T47D (cell line): ENCODE data around the gene GPHA2.

Experiments used
- DNase-seq, 2 experiments: peaks; one replicate each; pipeline versions ENCODE4 v3.0.0 to v3.0.0-alpha.2; 2011 to 2012; ENCODE audit warnings: low read depth in 1 of 2, low spot score in 1 of 2
- JUND ChIP-seq: IDR thresholded peaks from 2 replicates; pipeline ENCODE4 v1.6.1; 2012; ENCODE audit warnings: low read depth
- in situ Hi-C: cut with HindIII; loops from 2 replicates; pipeline ENCODE4 v1.10.0; 2016; ENCODE audit warnings: low sequenced_read_pairs, low pct_unique_long_range_greater_than_20kb

GPHA2 gene

DNA sequence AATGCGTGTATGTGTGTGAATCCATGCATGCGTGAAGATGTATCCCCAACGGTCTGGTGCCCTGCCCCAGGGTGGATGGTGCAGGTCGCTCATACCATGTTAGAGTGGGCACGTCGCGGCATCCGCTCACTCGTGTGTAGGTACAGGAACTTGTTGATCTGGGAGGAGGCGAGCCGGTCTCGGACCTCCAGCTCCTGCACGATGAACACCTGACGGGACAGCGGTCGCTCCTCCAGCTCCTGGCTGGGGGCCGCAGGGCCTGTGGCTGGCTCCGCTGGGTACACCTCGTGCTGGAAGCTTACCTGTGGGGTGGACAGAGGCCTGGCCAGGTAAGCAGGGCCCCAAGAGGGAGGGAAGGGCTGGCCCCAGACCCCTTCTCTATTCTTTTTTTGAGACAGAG, 37.2 kb downstream of the GPHA2 start:
- DNase-seq: no peak
- TF ChIP-seq JUND: no peak
- in situ Hi-C loops: no loop called here

DNA sequence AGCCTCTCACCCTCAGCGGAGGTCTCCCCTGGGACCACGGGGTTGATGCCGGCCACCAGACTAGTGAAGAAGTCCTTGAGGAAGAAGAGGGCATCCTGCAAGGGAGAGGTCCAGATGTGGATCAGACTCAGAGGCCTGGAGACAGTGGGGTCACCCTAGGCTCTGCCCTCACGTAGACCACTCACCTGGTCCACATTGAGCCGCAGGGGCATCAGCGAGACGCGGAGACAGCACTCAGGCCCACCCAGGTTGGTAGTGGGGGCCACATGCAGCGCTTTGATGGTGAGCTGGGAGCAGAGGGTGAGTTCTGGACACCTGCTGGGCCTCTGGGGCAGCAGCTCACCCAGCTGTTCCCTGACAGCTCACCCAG, 37.6 kb downstream of the GPHA2 start:
- no peak for TF ChIP-seq JUND
- in situ Hi-C loops: no loop called here
- no peak for DNase-seq

DNA sequence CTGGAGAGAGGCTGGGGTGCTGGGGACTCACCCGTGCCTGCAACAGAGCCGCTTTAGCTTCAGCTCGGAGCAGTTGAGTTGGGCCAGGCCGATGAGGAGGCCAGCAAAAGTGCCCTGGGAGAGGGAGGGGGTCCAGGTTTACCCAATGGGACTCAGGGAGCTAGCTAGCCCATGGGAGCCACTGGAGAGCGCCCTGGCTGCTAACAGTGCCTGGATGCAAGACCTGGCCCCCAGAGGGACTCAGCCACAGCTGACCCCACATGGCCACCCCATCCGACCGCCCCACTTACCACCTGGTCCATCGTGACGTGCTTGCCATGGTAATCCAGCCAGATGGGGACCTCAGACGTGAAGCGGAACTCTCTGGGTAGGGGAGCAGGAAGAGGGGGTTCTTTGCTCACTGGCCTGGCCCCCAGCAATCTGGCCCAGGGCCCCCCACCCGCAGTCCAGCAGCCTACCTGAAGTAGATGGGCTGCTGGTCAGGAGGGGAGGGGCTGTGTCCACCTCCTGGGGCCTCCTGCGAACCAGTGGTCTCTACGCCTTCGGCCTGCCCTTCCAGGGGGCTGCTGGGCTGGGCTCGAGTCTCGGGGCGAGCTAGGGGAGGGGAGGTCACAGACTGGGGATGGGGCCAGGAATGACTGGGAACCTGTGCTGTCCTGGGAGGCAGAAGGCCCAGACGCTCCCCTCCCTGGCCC, 38.2 kb downstream of the GPHA2 start:
- TF ChIP-seq JUND: no peak
- DNase-seq: no peak

DNA sequence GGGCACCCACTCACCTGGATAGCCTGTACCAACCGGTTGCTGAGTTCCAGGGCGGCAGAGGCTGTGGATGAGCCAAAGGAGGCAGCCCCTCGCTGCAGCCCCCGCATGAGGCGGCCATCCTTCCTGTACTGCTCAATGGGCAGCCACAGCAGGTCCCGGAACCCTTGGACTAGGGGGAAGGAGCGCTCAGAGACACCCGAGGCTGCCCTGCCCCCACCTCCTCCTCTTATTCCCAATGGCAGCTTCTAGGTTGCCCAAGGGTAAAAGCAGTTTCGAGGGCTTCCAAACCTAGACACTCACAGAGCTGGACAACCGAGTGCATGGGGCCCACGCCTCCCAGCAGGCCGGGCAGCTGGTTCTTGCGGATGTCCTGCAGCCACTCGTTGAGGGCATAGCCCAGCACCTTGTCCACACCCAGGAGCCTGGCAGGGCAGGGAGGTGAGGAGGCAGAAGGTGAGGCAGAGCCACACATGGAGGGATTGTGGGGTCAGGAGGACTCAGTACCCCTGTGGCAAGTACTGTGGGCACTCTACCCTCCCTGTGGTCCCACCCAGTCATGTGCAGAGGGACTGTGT, 39.2 kb downstream of the GPHA2 start:
- no peak for DNase-seq
- in situ Hi-C loops: no loop called here
- no peak for TF ChIP-seq JUND

More for the DNA sequence above, 38.2 kb downstream of the GPHA2 start:
- in situ Hi-C loops: no loop called here

DNA sequence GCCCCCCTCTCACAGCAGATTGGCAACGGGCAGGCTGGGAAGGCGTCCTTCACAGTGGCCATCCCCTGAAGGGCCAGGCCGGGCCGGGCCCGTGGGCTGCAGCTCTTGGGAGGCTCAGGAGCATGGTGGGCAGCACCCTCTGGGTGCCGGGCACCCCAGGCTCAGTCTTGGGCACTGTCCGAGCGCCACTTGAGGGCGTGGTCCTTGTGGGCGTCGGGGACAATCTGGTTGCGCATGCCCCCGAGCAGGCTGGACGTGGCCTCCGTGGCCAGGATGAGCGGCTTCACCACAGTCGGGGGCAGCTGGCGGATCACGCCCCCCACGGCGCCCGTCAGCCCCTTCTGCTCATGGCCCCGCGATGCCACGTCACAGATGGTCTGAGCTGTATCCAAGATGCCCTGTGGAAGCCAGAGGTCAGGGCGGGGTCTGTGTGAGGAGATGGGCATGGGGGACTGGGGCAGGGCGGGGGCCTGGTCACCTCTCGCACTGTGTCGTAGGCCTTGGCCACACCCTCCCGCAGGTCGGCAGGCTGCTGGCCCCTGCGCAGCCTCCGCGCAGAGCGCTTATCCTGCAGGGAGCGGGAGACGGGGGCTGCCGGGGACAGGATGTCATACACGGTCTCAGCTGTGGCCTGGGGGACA, 40.8 kb downstream of the GPHA2 start:
- in situ Hi-C loops: no loop called here

DNA sequence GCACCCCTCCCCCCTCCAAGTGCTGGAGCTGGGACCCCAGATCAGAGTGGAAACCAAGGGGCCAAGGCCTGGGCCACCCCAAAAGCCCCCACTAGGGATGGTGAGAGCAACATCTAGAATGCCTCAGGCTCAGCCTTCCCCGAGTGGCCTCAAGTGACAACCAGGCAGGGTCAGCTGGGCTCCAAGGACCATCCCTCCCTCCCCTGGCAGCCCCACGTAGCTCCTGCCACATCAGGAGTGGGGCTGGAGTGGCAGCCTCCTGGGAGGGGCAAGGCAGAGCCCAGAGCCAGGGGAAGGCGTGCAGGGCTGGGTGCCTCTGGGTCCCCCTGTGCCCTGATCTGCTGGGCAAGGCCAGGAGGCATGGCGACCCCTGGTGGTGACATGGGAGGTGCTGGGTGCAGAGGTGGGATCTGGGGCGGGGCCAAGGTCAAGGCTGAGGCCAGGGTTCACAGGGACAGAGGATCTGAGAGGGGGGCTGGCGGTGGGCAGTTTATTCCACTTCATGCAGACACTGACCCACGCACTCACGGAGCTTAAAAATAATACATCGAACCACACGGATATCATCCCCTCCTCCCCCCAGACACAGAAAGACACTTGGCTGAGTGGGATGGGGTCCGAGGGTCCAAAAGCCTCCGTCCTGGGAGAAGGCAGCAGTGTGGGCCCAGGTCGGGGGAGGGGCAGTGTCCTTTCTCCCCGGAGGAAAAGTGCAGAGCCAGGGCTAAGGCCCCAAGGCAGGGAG, 41.5 kb downstream of the GPHA2 start:
- in situ Hi-C loops: no loop called here
- no peak for TF ChIP-seq JUND
- peak; percentile 76 to 85 for DNase-seq

More for the DNA sequence above, 40.8 kb downstream of the GPHA2 start:
- no peak for DNase-seq
- no peak for TF ChIP-seq JUND

DNA sequence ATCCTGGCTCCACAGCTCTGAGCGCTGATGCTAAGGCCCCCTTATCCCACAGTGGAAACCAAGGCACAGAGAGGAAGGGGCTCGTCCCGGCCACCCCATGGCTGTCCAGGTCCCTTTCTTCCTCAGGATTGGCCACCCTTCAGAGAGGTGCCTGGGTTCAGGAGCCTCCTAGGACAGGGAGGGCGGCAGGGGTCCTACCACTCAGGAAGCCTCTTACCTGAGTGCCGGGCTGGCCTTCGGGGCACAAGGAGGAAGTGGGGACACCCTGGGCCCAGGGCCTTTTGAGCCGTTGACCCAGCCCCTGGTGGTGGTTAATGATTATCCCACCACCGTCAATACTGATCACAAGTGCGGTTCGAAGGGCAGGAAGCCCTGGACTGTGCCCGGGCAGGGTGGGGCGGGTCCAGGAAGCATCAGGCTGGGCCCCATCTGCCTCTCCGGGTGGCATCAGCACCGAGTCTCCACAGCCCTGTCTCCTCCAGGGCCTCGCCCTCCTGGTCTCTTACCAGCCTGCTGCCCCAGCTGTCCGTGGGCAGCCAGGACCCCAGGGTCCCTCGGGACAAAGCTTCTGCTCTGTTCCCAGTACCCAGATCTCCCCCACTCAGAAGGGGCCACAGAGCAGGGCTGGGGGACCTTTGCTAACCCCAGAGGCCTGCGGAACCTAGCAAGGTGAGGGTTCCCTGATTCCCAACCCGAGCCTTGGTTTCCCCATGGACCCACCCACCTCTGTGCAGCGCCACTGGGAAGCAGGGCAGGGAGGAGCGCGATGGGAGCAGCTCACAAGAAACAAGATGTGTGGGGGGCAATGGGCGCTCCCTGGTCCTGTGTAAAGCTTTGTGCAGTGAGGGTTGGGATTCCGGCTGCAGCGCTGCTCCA, 42.3 kb downstream of the GPHA2 start:
- TF ChIP-seq JUND: no peak
- DNase-seq: no peak
- in situ Hi-C loops: no loop called here

DNA sequence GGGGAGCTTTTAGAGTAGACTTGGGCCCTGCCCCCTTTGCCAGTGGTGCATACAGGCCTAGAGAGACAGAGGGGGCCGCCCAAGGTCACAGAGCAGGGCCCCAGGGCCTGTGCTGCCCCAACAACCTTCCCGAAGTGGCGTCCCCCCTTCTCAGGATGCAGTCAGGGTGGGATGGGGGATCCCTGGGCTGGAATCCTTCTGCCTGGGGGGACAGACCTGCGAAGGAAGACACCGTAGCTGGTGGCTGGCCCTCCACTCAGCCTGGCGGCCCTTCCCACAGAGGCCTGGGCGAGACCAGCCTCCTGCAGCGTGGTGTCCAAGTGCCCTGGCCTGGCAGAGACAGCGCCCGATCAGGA, 42.9 kb downstream of the GPHA2 start:
- no peak for DNase-seq
- in situ Hi-C loops: no loop called here
- TF ChIP-seq JUND: no peak

DNA sequence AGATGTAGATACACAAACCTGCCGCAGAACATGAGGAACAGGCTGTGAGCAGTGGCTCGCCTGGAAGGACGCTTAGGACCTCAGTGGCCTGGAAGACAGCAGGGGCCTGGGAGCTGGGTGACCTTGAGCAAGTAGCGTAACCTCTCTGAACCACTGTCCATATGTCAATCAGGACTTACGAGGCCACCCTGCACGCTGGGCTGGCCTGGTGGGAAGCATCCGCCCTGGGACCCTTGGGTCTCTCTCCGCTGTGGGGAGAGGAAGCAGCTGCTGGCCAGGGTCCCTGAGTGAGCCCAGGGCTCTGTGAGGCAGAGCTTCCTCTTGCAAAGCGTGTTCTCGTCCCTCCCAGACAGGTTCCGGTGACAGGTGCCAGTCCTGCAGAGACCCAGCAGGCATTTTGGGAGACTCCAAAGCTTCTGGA, 43.3 kb downstream of the GPHA2 start:
- in situ Hi-C loops: no loop called here
- no peak for TF ChIP-seq JUND
- no peak for DNase-seq

DNA sequence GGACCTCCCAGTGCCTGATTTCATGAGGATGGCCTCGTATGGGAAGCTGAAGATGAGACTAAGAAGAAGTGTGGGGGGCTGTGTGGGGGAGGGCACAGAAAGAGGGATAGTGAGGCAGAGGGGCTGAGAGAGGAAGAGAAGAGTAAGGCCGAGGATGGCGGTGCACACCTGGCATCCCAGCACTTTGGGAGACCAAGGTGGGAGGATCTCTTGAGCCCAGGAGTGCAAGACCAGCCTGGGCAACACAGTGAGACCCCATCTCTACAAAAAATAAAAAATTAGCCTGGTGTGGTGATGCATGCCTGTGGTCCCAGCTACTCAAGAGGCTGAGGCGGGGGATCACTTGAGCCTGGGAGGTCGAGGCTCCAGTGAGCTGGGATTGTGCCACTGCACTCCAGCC, 43.8 kb downstream of the GPHA2 start:
- TF ChIP-seq JUND: no peak
- in situ Hi-C loops: no loop called here

DNA sequence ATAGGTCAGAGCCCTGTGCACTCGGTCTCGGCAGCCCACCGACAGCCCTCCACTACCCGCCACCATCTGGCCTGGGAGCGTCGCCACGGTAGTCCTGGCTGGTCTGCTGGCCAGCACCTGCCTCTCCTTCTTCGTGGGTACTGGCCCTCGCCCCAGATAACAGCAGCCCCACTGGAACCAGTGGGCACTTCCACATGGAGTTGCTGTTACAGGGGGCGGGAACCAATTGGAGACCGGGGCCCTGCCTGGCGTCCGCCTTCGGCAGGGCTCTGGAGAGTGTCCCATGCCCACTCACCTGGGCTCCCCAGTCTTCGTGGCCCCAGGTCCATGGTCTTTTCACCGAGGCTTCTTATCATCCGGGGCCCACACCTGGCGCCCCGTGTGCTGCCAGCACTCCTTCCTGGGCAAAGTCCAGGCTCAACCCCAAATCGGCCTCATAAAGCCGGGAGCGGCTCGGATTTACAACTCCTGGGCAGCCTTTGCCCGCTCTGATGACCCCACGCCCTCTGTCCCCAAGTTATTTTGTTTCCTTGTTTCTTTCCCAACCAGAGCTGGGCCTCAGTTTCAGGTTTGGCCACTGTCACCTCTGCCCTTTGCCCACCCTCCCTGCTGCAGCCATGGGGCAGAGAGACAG, 44.4 kb downstream of the GPHA2 start:
- DNase-seq: no peak
- no peak for TF ChIP-seq JUND
- in situ Hi-C loops: no loop called here

More for the DNA sequence above, 43.8 kb downstream of the GPHA2 start:
- DNase-seq: no peak

DNA sequence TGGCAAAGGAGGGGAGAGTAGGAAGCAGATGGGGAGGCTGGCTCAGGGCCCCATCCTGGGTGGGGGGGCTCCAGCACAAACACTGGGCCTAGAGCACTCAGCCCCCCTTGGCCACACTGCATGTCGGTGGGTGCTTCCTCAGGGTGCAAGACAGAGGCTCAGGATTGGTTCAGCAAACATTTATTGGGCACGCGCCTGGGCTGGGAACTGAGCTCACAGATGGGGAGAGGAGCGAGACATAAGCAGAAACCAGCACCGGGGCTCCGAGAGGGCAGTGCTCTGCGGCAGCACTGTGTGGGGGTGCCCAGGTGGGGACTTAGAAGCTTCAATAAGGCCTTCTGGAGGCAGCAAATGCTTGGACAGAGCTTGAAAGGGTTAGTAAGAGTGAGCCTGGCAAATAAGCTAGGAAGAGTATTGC, 45.2 kb downstream of the GPHA2 start:
- no peak for DNase-seq
- in situ Hi-C loops: no loop called here
- TF ChIP-seq JUND: no peak
